K562 (cell line): Measurements from ENCODE around the gene HMBS. TPM values are rescaled to one million over a fixed set of nuclear protein-coding genes. Genes with fewer than 3 reads are reported as not detected.
A peak's percentile ranks its signal among the peaks of the same experiment; 100 is the strongest.

Source experiments
- CBFA2T2 ChIP-seq: fragments of 450-650 bp; conservative IDR thresholded peaks from 2 replicates; pipeline ENCODE4 v1.6.1; 2017; ENCODE audit warnings: mild to moderate bottlenecking
- CC2D1A ChIP-seq: fragments of 450-650 bp; IDR thresholded peaks from 2 replicates; pipeline ENCODE4 v1.6.1; 2017; ENCODE audit warnings: mild to moderate bottlenecking
- DMBX1 ChIP-seq: fragments of 250-450 bp; sonication (Bioruptor Pico); IDR thresholded peaks from 2 replicates; pipeline ENCODE4 v1.8.0; 2022; ENCODE audit warnings: inconsistent platforms, mild to moderate bottlenecking, moderate library complexity, borderline replicate concordance
- GTF2F1 ChIP-seq: IDR thresholded peaks from 2 replicates; pipeline ENCODE4 v1.6.1; 2011; ENCODE audit warnings: low read depth, low read length, improper control_type of control experiment
- LCOR ChIP-seq: sonication (generic); formaldehyde crosslinking; IDR thresholded peaks from 2 replicates; pipeline ENCODE4 v1.8.0; 2022; ENCODE audit warnings: mild to moderate bottlenecking, missing genetic modification reagents
- NR2C1 ChIP-seq, 2 experiments: fragments of 450-650 bp; IDR thresholded peaks; 2 replicates each; pipeline ENCODE4 v1.6.1; 2017; ENCODE audit warnings: mild to moderate bottlenecking in 2 of 2, antibody characterized with exemption in 1 of 2, inconsistent platforms in 1 of 2, missing compliant biosample characterization in 1 of 2, missing genetic modification characterization in 1 of 2
- POLR2AphosphoS5 ChIP-seq: IDR thresholded peaks from 2 replicates; pipeline ENCODE4 v1.6.1; 2011; ENCODE audit warnings: mild to moderate bottlenecking, low read depth, low read length, moderate library complexity; ENCODE audit not compliant: control insufficient read depth, insufficient read depth
- SAFB ChIP-seq: fragments of 200-400 bp; formaldehyde crosslinking; IDR thresholded peaks from 2 replicates; pipeline ENCODE4 v1.6.1; 2017; ENCODE audit warnings: low read depth, low read length, borderline replicate concordance
- SREBF1 ChIP-seq: fragments of 150-350 bp; IDR thresholded peaks from 2 replicates; pipeline ENCODE4 v1.6.1; 2014; ENCODE audit warnings: antibody characterized with exemption, low read depth, low read length, borderline replicate concordance
- SRSF7 ChIP-seq: fragments of 200-400 bp; formaldehyde crosslinking; optimal IDR thresholded peaks from 2 replicates; pipeline ENCODE3; 2017; ENCODE audit warnings: mild to moderate bottlenecking, low read depth, low read length
- TCF3 ChIP-seq: sonication (generic); formaldehyde crosslinking; IDR thresholded peaks from 2 replicates; pipeline ENCODE4 v1.4.0; 2020; ENCODE audit warnings: mild to moderate bottlenecking, missing genetic modification reagents
- TCFL5 ChIP-seq: fragments of 250-450 bp; sonication (Bioruptor Pico); conservative IDR thresholded peaks from 2 replicates; pipeline ENCODE4 v1.6.1; 2021; ENCODE audit warnings: mild to moderate bottlenecking, moderate library complexity, matching md5 sums
- ZC3H4 ChIP-seq: sonication (generic); formaldehyde crosslinking; IDR thresholded peaks from 2 replicates; pipeline ENCODE4 v1.9.0; 2021; ENCODE audit warnings: missing genetic modification reagents, borderline replicate concordance
- ZEB2 ChIP-seq: fragments of 450-650 bp; IDR thresholded peaks from 2 replicates; pipeline ENCODE4 v1.6.1; 2016
- ZNF165 ChIP-seq: fragments of 250-450 bp; sonication (Bioruptor Pico); IDR thresholded peaks from 2 replicates; pipeline ENCODE4 v1.4.0; 2020; ENCODE audit warnings: borderline replicate concordance
- ZNF224 ChIP-seq: sonication (generic); formaldehyde crosslinking; IDR thresholded peaks from 2 replicates; pipeline ENCODE4 v1.8.0; 2022; ENCODE audit warnings: mild to moderate bottlenecking, missing genetic modification reagents
- ZNF408 ChIP-seq: fragments of 250-450 bp; sonication (Bioruptor Pico); IDR thresholded peaks from 2 replicates; pipeline ENCODE4 v1.4.0; 2020; ENCODE audit warnings: low read depth, mild to moderate bottlenecking, moderate library complexity
- ZNF436 ChIP-seq: fragments of 250-450, 450-650 bp; sonication (Bioruptor Pico); formaldehyde crosslinking; IDR thresholded peaks from 2 replicates; pipeline ENCODE4 v1.7.0; 2020; ENCODE audit warnings: mild to moderate bottlenecking
- polyA plus RNA-seq, 8 experiments: library from polyadenylated mRNA; depleted of rRNA in 4 of 8; stranded (reverse) in 5 of 8; unstranded in 3 of 8; fragments of >200 nt; fragmentation: Nextera tagmentation in 2 of 8; fragmentation: Illumina TruSeq in 1 of 8; extraction: Ambion mirVana in 2 of 8; extraction: Trizol in 1 of 8; gene quantifications; 2 replicates each; pipeline versions ENCODE4 v1.2.1 to v1.2.3, GENCODE V29; 2011 to 2014; ENCODE audit warnings: inconsistent platforms in 1 of 8, missing spikeins in 1 of 8
- total RNA-seq, 7 experiments: library from RNA; depleted of rRNA in 6 of 7; stranded (reverse); fragments of >200 nt in 6 of 7; fragmentation: Illumina TruSeq in 2 of 7; extraction: Trizol in 2 of 7; gene quantifications; 2 replicates each; pipeline versions ENCODE4 v1.2.1 to v1.2.3, GENCODE V29; 2011 to 2021; ENCODE audit warnings: low replicate concordance in 1 of 7
- TF ChIP-seq, protein P1 (sequence below), 2 experiments: IDR thresholded peaks; 2 replicates each; pipeline ENCODE4 v1.6.1; 2011; ENCODE audit warnings: borderline replicate concordance in 1 of 2, control low read depth in 1 of 2, low read depth in 1 of 2, low read length in 1 of 2, mild to moderate bottlenecking in 1 of 2, mixed read lengths in 1 of 2, moderate library complexity in 1 of 2; ENCODE audit not compliant: insufficient read depth in 1 of 2, insufficient read length in 1 of 2, poor library complexity in 1 of 2, severe bottlenecking in 1 of 2; ENCODE audit errors: extremely low read depth in 1 of 2
- TF ChIP-seq, protein P2 (sequence below): sonication (generic); formaldehyde crosslinking; IDR thresholded peaks from 2 replicates; pipeline ENCODE4 v1.9.0; 2022; ENCODE audit warnings: mild to moderate bottlenecking, missing genetic modification reagents
- TF ChIP-seq, protein P3 (sequence below): fragments of 250-450 bp; sonication (Bioruptor Pico); IDR thresholded peaks from 2 replicates; pipeline ENCODE4 v1.4.0; 2020

Gene HMBS
- total and polyA plus RNA-seq, 9 of the 15 experiments (the other 6 are each of a cell fraction or from before 2014, with no cell fraction given), result 56.9 to 385 (median 286) TPM

DNA sequence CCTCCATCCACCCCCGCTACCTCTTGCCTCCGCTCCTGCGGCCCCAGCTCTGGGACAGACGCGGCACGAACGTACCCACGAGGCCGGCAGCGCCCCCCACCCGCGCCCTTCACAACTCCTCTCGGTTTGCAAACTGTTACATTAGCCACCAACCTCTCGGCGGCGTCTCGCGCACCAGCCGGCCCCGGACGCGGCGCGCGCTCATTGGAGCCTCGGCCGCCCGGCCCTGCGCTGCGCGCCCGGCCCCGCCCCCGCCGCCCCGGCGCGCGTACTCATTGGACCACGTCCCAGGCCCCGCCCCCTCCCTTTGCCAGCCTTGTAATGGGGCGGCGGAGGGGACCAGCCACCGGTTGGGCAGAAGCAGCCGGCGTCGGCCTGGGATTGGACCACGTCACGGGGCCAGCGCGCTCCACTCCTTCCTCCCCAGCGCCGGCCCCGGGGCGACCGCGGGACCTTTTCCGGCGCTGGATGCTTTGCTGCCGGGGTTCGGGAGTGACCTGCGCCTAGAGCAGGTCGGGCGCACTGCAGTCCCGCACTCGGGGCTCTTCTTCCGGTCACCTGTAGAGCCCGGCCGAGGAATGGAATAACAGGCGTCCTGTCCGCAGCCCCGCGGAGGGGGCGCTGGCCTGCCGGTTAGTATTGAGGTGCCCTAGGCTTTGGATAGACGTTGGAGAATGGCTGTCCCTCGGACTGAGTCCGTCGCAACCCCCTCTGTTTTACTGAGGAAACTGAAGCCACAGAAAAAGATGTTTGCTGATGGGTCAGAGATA, 27.5 kb upstream of the HMBS start, which contains the start of gene HYOU1 (continued):
- TF ChIP-seq, protein P1, sequence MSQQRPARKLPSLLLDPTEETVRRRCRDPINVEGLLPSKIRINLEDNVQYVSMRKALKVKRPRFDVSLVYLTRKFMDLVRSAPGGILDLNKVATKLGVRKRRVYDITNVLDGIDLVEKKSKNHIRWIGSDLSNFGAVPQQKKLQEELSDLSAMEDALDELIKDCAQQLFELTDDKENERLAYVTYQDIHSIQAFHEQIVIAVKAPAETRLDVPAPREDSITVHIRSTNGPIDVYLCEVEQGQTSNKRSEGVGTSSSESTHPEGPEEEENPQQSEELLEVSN (IDR thresholded peaks at IDR 0.05; ENCODE audit: borderline replicate concordance in 1 of 2, extremely low read depth in 1 of 2, insufficient read depth in 1 of 2, insufficient read length in 1 of 2, low read depth in 1 of 2, low read length in 1 of 2, poor library complexity in 1 of 2, severe bottlenecking in 1 of 2), result peak in 1 of 2 experiments; percentile 58
- TF ChIP-seq SAFB (no peak), CC2D1A (no peak), ZNF436 (CRISPR knock-in tag) (no peak), CBFA2T2 (no peak), ZNF408 (no peak), ZNF224 (CRISPR knock-in tag) (no peak), ZNF165 (CRISPR knock-in tag) (no peak), ZEB2 (peak; percentile 90), TCFL5 (CRISPR knock-in tag) (no peak), SRSF7 (no peak), NR2C1 (IDR thresholded peaks at IDR 0.05) (peak; percentile 87), NR2C1 (tag; IDR thresholded peaks at IDR 0.05) (peak; percentile 87), DMBX1 (CRISPR knock-in tag) (no peak), GTF2F1 (no peak), SREBF1 (no peak), POLR2AphosphoS5 (peak; percentile 16; the same call in 1 of the 2 replicates), ZC3H4 (no peak), TCF3 (CRISPR knock-in tag) (0 out of 2 replicates have a peak, but pooled peaks have one; percentile 16), LCOR (CRISPR knock-in tag) (peak; percentile 82)
- TF ChIP-seq, protein P2, sequence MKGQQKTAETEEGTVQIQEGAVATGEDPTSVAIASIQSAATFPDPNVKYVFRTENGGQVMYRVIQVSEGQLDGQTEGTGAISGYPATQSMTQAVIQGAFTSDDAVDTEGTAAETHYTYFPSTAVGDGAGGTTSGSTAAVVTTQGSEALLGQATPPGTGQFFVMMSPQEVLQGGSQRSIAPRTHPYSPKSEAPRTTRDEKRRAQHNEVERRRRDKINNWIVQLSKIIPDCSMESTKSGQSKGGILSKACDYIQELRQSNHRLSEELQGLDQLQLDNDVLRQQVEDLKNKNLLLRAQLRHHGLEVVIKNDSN (CRISPR knock-in tag), result peak; percentile 57; the same call in 1 of the 2 replicates
- TF ChIP-seq, protein P3, sequence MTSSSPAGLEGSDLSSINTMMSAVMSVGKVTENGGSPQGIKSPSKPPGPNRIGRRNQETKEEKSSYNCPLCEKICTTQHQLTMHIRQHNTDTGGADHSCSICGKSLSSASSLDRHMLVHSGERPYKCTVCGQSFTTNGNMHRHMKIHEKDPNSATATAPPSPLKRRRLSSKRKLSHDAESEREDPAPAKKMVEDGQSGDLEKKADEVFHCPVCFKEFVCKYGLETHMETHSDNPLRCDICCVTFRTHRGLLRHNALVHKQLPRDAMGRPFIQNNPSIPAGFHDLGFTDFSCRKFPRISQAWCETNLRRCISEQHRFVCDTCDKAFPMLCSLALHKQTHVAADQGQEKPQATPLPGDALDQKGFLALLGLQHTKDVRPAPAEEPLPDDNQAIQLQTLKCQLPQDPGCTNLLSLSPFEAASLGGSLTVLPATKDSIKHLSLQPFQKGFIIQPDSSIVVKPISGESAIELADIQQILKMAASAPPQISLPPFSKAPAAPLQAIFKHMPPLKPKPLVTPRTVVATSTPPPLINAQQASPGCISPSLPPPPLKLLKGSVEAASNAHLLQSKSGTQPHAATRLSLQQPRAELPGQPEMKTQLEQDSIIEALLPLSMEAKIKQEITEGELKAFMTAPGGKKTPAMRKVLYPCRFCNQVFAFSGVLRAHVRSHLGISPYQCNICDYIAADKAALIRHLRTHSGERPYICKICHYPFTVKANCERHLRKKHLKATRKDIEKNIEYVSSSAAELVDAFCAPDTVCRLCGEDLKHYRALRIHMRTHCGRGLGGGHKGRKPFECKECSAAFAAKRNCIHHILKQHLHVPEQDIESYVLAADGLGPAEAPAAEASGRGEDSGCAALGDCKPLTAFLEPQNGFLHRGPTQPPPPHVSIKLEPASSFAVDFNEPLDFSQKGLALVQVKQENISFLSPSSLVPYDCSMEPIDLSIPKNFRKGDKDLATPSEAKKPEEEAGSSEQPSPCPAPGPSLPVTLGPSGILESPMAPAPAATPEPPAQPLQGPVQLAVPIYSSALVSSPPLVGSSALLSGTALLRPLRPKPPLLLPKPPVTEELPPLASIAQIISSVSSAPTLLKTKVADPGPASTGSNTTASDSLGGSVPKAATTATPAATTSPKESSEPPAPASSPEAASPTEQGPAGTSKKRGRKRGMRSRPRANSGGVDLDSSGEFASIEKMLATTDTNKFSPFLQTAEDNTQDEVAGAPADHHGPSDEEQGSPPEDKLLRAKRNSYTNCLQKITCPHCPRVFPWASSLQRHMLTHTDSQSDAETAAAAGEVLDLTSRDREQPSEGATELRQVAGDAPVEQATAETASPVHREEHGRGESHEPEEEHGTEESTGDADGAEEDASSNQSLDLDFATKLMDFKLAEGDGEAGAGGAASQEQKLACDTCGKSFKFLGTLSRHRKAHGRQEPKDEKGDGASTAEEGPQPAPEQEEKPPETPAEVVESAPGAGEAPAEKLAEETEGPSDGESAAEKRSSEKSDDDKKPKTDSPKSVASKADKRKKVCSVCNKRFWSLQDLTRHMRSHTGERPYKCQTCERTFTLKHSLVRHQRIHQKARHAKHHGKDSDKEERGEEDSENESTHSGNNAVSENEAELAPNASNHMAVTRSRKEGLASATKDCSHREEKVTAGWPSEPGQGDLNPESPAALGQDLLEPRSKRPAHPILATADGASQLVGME, result 0 out of 2 replicates have a peak, but pooled peaks have one; percentile 63
